Measurements from ENCODE around the gene RBM39. TPM values are rescaled to one million over a fixed set of nuclear protein-coding genes. Genes with fewer than 3 reads are reported as not detected.

RBM39 gene
- total and polyA plus RNA-seq, 2 of the 13 experiments (the other 11 are each of a cell fraction or from before 2014, with no cell fraction given), result 788 to 920 TPM

DNA sequence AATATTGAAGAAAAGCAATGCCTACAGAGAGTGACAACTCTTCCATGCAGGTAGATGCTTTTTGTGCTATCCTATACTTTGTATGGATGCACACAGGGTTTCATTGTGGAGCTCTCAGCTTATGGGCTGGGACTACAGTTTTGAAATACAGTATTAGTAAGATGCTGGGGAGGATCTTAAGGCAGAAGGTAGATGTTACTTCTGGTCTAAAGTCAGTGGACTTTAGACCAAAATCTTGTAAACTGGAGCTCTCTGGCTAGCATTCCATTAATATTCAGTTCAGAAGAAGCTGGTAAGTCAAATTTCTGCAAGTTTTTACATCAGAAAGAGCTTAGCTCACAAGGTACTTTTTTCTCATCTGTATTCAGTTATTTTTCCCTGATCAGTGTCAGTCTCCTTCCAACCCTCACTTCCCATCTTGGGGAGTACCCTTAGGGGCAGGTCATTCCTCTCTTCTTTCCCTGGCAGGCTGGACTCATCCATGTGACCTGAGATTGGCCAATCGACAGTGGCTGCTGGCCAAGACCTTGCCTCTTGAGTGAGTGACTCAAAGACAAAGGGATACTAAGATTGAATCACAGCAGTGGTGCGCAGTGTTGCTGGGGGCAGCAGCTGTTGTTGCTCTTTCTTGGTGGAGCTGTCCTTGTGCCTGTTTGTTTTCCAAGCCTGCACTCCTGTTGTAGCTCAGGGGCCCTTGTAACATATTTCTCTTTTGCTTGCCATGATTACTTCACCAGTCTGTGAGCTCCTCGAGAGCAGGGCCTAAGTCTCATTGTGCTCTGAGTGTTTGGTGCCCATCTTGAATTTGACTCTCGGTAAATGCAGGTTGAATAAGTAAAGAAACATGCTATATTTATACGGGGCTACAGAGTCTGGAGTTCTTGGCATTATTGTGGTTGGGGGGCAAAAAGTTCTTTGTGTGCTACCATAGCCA is 26.9 kb upstream of the RBM39 start (continued):
- TF ChIP-seq TFAP4 (IDR thresholded peaks at IDR 0.05; ENCODE audit: borderline replicate concordance, low read depth), result peak; percentile 82; the same call in 1 of the 2 replicates
- TF ChIP-seq TARDBP (CRISPR knock-in tag; IDR thresholded peaks at IDR 0.05), result no peak
- TF ChIP-seq ZNF317 (CRISPR knock-in tag; IDR thresholded peaks at IDR 0.05), result no peak; the same call in 1 of the 2 replicates
- no peak for TF ChIP-seq ZNF550 (CRISPR knock-in tag; IDR thresholded peaks at IDR 0.05; ENCODE audit: borderline replicate concordance)
- TF ChIP-seq ZNF558 (CRISPR knock-in tag; IDR thresholded peaks at IDR 0.05; ENCODE audit: borderline replicate concordance), result no peak
- TF ChIP-seq TBP (CRISPR knock-in tag; IDR thresholded peaks at IDR 0.05), result no peak
- TF ChIP-seq POGK (CRISPR knock-in tag; conservative IDR thresholded peaks at IDR 0.05), result no peak
- TF ChIP-seq CBX5 (CRISPR knock-in tag; IDR thresholded peaks at IDR 0.05; ENCODE audit: borderline replicate concordance), result peak; percentile 77; the same call in 1 of the 2 replicates
- TF ChIP-seq E2F1 (CRISPR knock-in tag; IDR thresholded peaks at IDR 0.05), result no peak
- TF ChIP-seq RBM22 (optimal IDR thresholded peaks at IDR 0.05; ENCODE audit: low read length), result no peak
- TF ChIP-seq KLF9 (CRISPR knock-in tag; IDR thresholded peaks at IDR 0.05; ENCODE audit: low read depth), result no peak
- no peak for TF ChIP-seq ZNF446 (CRISPR knock-in tag; IDR thresholded peaks at IDR 0.05)
- TF ChIP-seq ONECUT2 (CRISPR knock-in tag; IDR thresholded peaks at IDR 0.05), result no peak
- no peak for TF ChIP-seq GTF3A (CRISPR knock-in tag; conservative IDR thresholded peaks at IDR 0.05)
- TF ChIP-seq FOXP4 (CRISPR knock-in tag; IDR thresholded peaks at IDR 0.05), result no peak
- no peak for TF ChIP-seq ZNF562 (CRISPR knock-in tag; IDR thresholded peaks at IDR 0.05; ENCODE audit: borderline replicate concordance)
- TF ChIP-seq IKZF1 (IDR thresholded peaks at IDR 0.05), result no peak
- no peak for TF ChIP-seq AKNA (CRISPR knock-in tag; IDR thresholded peaks at IDR 0.05; ENCODE audit: borderline replicate concordance)
